GM18520 (cell line): Measurements from ENCODE around the gene CCDC144A.
"Not testable (repeated sequence)": the region's sequence is repeated elsewhere in the genome, so short reads cannot be mapped to it uniquely, and the experiment has no call there.

Source experiments
- ATAC-seq: cut with Tn5 transposase; IDR thresholded peaks from one replicate; pipeline ENCODE4 v1.9.1; 2021; ENCODE audit not compliant: unreplicated experiment

The CCDC144A gene

GRCh38 chr17:16817201-16817600, 127.2 kb downstream of the CCDC144A start:
- no peak for ATAC-seq

GRCh38 chr17:16817940-16818339, 127.9 kb downstream of the CCDC144A start:
- not testable (repeated sequence) for ATAC-seq

- no peak for ATAC-seq
Measured at GRCh38 chr17:16818340-16818739, 128.3 kb downstream of the CCDC144A start.

GRCh38 chr17:16818821-16819683, 129.0 kb downstream of the CCDC144A start:
- ATAC-seq: no peak

- ATAC-seq: no peak
Measured at GRCh38 chr17:16820161-16820877, 130.3 kb downstream of the CCDC144A start.

- no peak for ATAC-seq
Measured at GRCh38 chr17:16820979-16821543, 131.0 kb downstream of the CCDC144A start.

GRCh38 chr17:16822133-16822532, 132.1 kb downstream of the CCDC144A start:
- not testable (repeated sequence) for ATAC-seq

GRCh38 chr17:16823768-16824406, 133.8 kb downstream of the CCDC144A start:
- ATAC-seq: not testable (repeated sequence)
